HG02623 (cell line): ENCODE measurements around the gene TSNAX.

Experiments
- ATAC-seq: cut with Tn5 transposase; IDR thresholded peaks from one replicate; pipeline ENCODE4 v1.9.1; 2021; ENCODE audit warnings: moderate library complexity; ENCODE audit not compliant: unreplicated experiment

TSNAX gene

GRCh38 chr1:231517076-231517475 lies 11.4 kb upstream of the TSNAX start:
- no peak for ATAC-seq

- no peak for ATAC-seq
Observed at GRCh38 chr1:231518485-231519034, 9.9 kb upstream of the TSNAX start.

GRCh38 chr1:231519166-231519565 lies 9.3 kb upstream of the TSNAX start:
- ATAC-seq, result no peak

GRCh38 chr1:231522038-231522437 lies 6.4 kb upstream of the TSNAX start:
- no peak for ATAC-seq

GRCh38 chr1:231522931-231523642 lies 5.4 kb upstream of the TSNAX start:
- no peak for ATAC-seq

- no peak for ATAC-seq
Observed at GRCh38 chr1:231523816-231524215, 4.7 kb upstream of the TSNAX start.

- ATAC-seq, result no peak
Observed at GRCh38 chr1:231526536-231526935, 1.9 kb upstream of the TSNAX start.

- ATAC-seq, result peak; percentile 15
Observed at GRCh38 chr1:231527586-231528171, 790 bp upstream of the TSNAX start.

GRCh38 chr1:231533240-231533639 lies 4.8 kb downstream of the TSNAX start:
- no peak for ATAC-seq

- no peak for ATAC-seq
Observed at GRCh38 chr1:231534703-231535159, 6.3 kb downstream of the TSNAX start.

- ATAC-seq, result no peak
Observed at GRCh38 chr1:231536099-231536498, 7.6 kb downstream of the TSNAX start.

GRCh38 chr1:231540847-231541246 lies 12.4 kb downstream of the TSNAX start:
- ATAC-seq, result no peak

GRCh38 chr1:231541842-231542241 lies 13.4 kb downstream of the TSNAX start:
- no peak for ATAC-seq

GRCh38 chr1:231544943-231545592 lies 16.6 kb downstream of the TSNAX start:
- no peak for ATAC-seq

GRCh38 chr1:231546693-231547092 lies 18.2 kb downstream of the TSNAX start:
- no peak for ATAC-seq

- no peak for ATAC-seq
Observed at GRCh38 chr1:231549733-231550447, 21.4 kb downstream of the TSNAX start.

- no peak for ATAC-seq
Observed at GRCh38 chr1:231550448-231550781, 21.9 kb downstream of the TSNAX start.

- no peak for ATAC-seq
Observed at GRCh38 chr1:231553320-231553719, 24.9 kb downstream of the TSNAX start.

- no peak for ATAC-seq
Observed at GRCh38 chr1:231554969-231555368, 26.5 kb downstream of the TSNAX start.

GRCh38 chr1:231557411-231557810 lies 28.9 kb downstream of the TSNAX start:
- no peak for ATAC-seq
